ENCODE data around the gene MUCL3. TPM values are rescaled to one million over a fixed set of nuclear protein-coding genes. Genes with fewer than 3 reads are reported as not detected.
"Not testable (repeated sequence)": the region's sequence is repeated elsewhere in the genome, so short reads cannot be mapped to it uniquely, and the experiment has no call there.

The MUCL3 gene
- total RNA-seq, 6 experiments from 2014 or later = not detected

DNA sequence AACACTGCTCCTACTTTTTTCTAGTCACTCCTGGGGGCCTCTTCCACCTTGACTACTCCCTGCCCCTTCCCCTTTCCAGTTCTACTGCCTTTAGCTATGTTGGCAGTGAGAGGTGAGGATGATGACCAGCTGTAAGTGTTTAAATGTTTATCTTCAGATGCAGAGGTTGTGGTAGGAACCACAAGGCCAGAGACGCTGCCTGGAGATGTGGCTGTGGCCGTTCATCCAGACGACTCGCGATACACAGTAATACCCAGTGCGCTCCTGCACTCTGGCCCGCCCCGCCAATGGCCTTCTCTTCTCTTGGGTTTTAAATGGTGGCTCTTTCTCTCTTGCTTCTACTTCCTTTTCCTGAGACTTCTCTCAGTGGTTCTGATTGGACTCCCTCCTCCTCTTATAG, 22.1 kb upstream of the MUCL3 start:
- no peaks in the 10 kb centered on the region for H3K9me3 Mint-ChIP-seq
- no peak overlapping the region for H3K27ac Mint-ChIP-seq
- TF ChIP-seq, protein P1, sequence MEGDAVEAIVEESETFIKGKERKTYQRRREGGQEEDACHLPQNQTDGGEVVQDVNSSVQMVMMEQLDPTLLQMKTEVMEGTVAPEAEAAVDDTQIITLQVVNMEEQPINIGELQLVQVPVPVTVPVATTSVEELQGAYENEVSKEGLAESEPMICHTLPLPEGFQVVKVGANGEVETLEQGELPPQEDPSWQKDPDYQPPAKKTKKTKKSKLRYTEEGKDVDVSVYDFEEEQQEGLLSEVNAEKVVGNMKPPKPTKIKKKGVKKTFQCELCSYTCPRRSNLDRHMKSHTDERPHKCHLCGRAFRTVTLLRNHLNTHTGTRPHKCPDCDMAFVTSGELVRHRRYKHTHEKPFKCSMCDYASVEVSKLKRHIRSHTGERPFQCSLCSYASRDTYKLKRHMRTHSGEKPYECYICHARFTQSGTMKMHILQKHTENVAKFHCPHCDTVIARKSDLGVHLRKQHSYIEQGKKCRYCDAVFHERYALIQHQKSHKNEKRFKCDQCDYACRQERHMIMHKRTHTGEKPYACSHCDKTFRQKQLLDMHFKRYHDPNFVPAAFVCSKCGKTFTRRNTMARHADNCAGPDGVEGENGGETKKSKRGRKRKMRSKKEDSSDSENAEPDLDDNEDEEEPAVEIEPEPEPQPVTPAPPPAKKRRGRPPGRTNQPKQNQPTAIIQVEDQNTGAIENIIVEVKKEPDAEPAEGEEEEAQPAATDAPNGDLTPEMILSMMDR (IDR thresholded peaks at IDR 0.05) = no peak
- no peak overlapping the region for H3K4me3 Mint-ChIP-seq
- H3K27me3 Mint-ChIP-seq (ENCODE audit: insufficient read depth) = no peaks in the 10 kb centered on the region; the same call in 1 of the 2 replicates
- H3K36me3 Mint-ChIP-seq (ENCODE audit: low read depth) = peaks cover 18% of the 10 kb centered on the region
- H3K4me1 Mint-ChIP-seq (ENCODE audit: low read depth) = peaks cover 20% of the 10 kb centered on the region
- no peak for DNase-seq

GRCh38 chr6:30922447-30922852, 18.3 kb upstream of the MUCL3 start:
- Mint-ChIP-seq H3K27me3 (ENCODE audit: insufficient read depth) (no peaks in the 10 kb centered on the region; the same call in none of the 2 replicates), H3K4me3 (no peak overlapping the region), H3K27ac (no peak overlapping the region), H3K36me3 (ENCODE audit: low read depth) (peaks cover 13% of the 10 kb centered on the region), H3K4me1 (ENCODE audit: low read depth) (peaks cover 9% of the 10 kb centered on the region), H3K9me3 (no peaks in the 10 kb centered on the region)
- TF ChIP-seq, protein P1 (IDR thresholded peaks at IDR 0.05) = no peak
- no peak for DNase-seq

DNA sequence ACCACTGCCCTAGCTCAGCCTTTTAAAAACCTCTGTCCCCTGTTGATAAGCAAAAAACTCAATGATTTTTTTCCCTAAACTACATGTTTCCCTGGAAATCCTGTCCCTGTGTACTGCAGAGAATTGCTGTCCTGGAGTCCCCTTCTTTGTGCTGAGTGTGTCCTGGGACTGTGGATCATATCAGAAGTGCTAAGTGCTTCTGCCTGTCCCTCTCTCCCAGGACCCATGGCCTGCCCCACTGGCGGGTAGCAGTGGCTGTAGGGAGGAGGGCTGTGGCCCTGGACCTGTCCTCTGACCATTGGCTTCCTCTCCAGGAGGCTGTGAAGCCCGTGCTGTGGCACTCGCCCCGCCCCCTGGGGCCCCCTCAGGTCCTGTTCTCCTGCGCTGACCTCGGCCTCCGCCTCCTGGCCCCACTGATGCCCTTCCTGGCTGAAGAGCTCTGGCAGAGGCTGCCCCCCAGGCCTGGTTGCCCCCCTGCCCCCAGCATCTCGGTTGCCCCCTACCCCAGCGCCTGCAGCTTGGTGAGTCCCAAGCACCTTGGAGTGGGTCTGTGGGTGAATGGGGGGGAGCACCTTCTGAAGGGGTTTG, 16.6 kb upstream of the MUCL3 start:
- not testable (repeated sequence) for H3K4me3 Mint-ChIP-seq; DNase-seq; H3K27ac Mint-ChIP-seq; H3K27me3 Mint-ChIP-seq (ENCODE audit: insufficient read depth); H3K4me1 Mint-ChIP-seq (ENCODE audit: low read depth)
- H3K9me3 Mint-ChIP-seq = peaks cover 12% of the 10 kb centered on the region
- H3K36me3 Mint-ChIP-seq (ENCODE audit: low read depth) = peaks cover 30% of the 10 kb centered on the region

- peaks cover 3% of the 10 kb centered on the region; the same call in 1 of the 2 replicates for H3K27me3 Mint-ChIP-seq (ENCODE audit: insufficient read depth)
- no peak for DNase-seq
Observed at GRCh38 chr6:30926644-30927043, 14.1 kb upstream of the MUCL3 start.

DNA sequence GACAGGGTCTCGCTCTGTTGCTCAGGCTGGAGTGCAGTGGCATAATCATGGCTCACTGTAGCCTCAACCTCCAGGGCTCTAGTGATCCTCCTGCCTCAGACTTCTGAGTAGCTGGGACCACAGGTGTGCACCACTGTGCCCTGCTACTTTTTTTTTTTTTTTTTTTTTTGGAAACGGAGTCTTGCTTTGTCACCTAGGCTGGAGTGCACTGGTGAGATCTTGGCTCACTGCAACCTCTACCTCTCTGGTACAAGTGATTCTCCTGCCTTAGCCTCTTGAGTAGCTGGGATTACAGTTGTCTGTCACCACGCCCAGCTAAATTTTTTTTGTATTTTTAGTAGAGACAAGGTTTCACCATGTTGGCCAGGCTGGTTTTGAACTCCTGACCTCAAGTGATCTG, 13.7 kb upstream of the MUCL3 start:
- not testable (repeated sequence) for H3K27ac Mint-ChIP-seq; H3K4me1 Mint-ChIP-seq (ENCODE audit: low read depth); DNase-seq; H3K27me3 Mint-ChIP-seq (ENCODE audit: insufficient read depth); H3K4me3 Mint-ChIP-seq
- H3K36me3 Mint-ChIP-seq (ENCODE audit: low read depth) = peaks cover 33% of the 10 kb centered on the region
- peaks cover 12% of the 10 kb centered on the region for H3K9me3 Mint-ChIP-seq

More at GRCh38 chr6:30926644-30927043, 14.1 kb upstream of the MUCL3 start:
- Mint-ChIP-seq H3K27ac (no peak overlapping the region), H3K4me3 (no peak overlapping the region), H3K36me3 (ENCODE audit: low read depth) (peaks cover 33% of the 10 kb centered on the region), H3K9me3 (peaks cover 12% of the 10 kb centered on the region), H3K4me1 (ENCODE audit: low read depth) (peaks cover 9% of the 10 kb centered on the region)
- TF ChIP-seq, protein P1 (IDR thresholded peaks at IDR 0.05) = no peak

DNA sequence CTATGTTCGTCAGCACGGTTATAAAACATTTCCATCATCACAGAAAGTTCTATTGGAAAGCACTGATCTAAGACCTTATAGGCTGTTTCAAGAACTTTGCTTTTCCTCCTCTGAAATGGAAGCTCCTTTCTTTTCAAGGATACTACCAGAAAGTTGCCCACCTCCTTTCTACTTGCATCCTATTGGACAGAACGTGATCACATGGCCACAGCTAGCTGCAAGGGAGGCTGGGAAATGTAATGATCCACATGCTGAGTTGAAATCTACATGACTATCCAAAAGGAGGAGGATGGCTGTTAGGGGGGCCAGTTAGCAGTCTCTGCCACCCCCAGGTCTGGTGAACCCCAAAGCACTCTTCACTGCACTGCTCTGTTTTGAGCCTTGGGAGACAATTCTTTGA, 12.1 kb upstream of the MUCL3 start:
- TF ChIP-seq, protein P1 (IDR thresholded peaks at IDR 0.05) = no peak
- peaks cover 9% of the 10 kb centered on the region for H3K4me1 Mint-ChIP-seq (ENCODE audit: low read depth)

More for the DNA sequence above, 12.1 kb upstream of the MUCL3 start:
- peaks cover 21% of the 10 kb centered on the region for H3K36me3 Mint-ChIP-seq (ENCODE audit: low read depth)
- H3K27ac Mint-ChIP-seq = no peak overlapping the region
- peaks cover 11% of the 10 kb centered on the region for H3K27me3 Mint-ChIP-seq (ENCODE audit: insufficient read depth)
- H3K4me3 Mint-ChIP-seq = no peak overlapping the region
- H3K9me3 Mint-ChIP-seq = peaks cover 12% of the 10 kb centered on the region
- no peak for DNase-seq
